PFSK-1 (cell line): ENCODE measurements around the gene STARD13.

Experiments
- POLR2AphosphoS5 ChIP-seq: IDR thresholded peaks from 2 replicates; pipeline ENCODE4 v1.6.1; 2012; ENCODE audit warnings: low read depth, mild to moderate bottlenecking, control low read depth, low read length, moderate library complexity
- TAF1 ChIP-seq: IDR thresholded peaks from 2 replicates; pipeline ENCODE4 v1.6.1; 2012; ENCODE audit warnings: low read length, control low read depth, borderline replicate concordance; ENCODE audit not compliant: insufficient read depth
- TF ChIP-seq, protein P1 (sequence below), 2 experiments: IDR thresholded peaks; 2 replicates each; pipeline versions ENCODE4 v1.6.1 to v1.8.0; 2011 to 2012; ENCODE audit warnings: low read depth in 2 of 2, low read length in 2 of 2, control low read depth in 1 of 2, inconsistent platforms in 1 of 2, mild to moderate bottlenecking in 1 of 2, moderate library complexity in 1 of 2; ENCODE audit not compliant: insufficient read depth in 1 of 2

GRCh38 chr13:33270895-33271538 is 14.5 kb downstream of the STARD13 start:
- TF ChIP-seq TAF1 (no peak), POLR2AphosphoS5 (no peak)
- TF ChIP-seq, protein P1, sequence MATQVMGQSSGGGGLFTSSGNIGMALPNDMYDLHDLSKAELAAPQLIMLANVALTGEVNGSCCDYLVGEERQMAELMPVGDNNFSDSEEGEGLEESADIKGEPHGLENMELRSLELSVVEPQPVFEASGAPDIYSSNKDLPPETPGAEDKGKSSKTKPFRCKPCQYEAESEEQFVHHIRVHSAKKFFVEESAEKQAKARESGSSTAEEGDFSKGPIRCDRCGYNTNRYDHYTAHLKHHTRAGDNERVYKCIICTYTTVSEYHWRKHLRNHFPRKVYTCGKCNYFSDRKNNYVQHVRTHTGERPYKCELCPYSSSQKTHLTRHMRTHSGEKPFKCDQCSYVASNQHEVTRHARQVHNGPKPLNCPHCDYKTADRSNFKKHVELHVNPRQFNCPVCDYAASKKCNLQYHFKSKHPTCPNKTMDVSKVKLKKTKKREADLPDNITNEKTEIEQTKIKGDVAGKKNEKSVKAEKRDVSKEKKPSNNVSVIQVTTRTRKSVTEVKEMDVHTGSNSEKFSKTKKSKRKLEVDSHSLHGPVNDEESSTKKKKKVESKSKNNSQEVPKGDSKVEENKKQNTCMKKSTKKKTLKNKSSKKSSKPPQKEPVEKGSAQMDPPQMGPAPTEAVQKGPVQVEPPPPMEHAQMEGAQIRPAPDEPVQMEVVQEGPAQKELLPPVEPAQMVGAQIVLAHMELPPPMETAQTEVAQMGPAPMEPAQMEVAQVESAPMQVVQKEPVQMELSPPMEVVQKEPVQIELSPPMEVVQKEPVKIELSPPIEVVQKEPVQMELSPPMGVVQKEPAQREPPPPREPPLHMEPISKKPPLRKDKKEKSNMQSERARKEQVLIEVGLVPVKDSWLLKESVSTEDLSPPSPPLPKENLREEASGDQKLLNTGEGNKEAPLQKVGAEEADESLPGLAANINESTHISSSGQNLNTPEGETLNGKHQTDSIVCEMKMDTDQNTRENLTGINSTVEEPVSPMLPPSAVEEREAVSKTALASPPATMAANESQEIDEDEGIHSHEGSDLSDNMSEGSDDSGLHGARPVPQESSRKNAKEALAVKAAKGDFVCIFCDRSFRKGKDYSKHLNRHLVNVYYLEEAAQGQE (IDR thresholded peaks at IDR 0.05; ENCODE audit: insufficient read depth in 1 of 2, low read depth in 2 of 2, low read length in 2 of 2) = no peak
